ENCODE measurements around the gene ITGB8.

ITGB8 gene

GRCh38 chr7:20438248-20438647 lies 107.5 kb downstream of the ITGB8 start:
- DNase-seq, result peak; percentile 42

DNA sequence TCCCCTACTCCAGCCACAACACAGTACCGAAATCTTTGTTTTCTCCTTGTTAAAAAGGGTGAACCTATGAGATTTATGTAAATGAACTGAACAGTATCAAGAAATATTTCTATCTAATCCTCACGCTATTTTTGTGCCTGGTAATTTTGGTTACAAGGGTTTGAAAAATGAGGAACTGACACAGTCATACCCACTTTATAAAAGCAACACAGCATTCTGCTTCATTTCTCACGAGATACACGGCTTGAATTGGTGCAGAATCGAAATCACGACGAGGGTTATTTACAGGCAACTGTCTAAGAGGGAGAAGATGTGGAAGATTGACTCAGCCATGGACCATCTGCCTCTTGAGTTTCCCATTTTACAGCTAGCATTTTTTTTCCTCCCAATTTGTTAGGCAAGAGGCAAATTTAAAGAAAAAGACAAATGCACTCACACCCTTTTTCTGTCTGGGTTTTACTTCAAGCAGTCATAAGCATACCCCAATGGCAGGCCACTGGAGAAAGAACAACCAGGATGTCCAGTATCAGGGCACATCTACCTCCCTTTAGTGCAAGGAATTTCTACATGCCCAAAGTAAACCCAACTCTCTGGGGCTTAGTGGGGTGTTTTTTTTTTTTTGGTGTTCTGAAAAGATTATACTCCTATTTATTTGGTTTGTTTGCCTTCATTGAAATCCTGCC lies 108.1 kb downstream of the ITGB8 start:
- DNase-seq, result no peak

DNA sequence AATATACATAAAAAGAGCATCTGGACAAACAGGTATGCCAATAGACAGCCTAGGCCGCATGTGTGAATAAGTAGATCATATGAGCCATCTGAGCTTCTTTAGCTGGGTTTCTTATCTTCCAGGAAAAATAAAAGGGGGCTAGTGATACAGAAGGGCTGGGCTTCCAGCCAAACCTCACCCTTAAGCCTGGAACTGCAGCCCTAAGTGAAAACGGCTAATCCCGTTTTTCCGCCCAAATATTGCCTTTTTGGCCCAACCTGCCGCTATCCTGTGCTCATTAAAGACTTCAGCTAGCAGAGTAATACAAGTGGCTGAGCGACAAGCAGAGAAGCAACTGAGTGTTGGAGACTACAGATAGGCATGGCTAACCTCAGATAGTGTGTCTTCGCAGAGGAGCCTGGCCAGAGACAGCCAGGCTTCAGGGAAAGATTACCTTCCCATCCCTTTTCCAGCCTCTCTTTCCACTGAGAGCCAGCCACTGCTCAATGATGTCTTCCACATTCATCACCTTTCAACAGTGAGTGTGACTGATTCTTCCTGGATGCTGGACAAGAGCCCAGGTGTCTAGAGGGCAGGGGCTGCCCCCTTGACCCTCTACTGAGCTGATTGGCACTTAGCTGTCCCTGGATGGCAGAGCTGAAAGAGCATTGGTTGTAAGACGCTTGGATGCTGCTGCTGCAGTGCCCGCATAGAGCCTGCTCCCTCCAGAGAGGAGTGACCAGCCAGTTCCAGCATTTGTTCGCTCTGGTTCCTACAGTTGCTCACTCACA lies 108.9 kb downstream of the ITGB8 start:
- DNase-seq, result no peak

- DNase-seq, result peak; percentile 22
These were observed 109.9 kb downstream of the ITGB8 start for GRCh38 chr7:20440472-20441105.

DNA sequence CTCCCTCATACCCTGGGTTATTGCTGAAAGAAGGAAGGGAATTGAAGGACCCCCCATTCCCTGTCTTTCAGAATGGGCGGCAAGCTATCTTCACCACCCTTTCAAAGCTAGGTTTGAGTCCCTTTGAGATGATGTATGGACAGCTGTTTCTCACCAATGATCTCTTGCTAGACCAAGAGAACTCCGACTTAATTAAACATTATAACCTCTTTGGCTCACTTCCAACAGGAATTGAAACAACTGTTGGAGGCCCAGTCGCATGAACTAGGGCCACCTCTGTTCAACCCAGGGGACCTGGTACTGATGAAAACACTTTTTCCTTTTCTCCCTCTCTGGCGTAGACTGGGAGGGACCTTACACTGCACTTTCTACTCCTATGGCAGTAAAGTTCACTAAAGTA lies 110.6 kb downstream of the ITGB8 start:
- DNase-seq, result peak; percentile 38

GRCh38 chr7:20441991-20442441 lies 111.3 kb downstream of the ITGB8 start:
- DNase-seq, result no peak

GRCh38 chr7:20442951-20443350 lies 112.3 kb downstream of the ITGB8 start:
- DNase-seq, result no peak

DNA sequence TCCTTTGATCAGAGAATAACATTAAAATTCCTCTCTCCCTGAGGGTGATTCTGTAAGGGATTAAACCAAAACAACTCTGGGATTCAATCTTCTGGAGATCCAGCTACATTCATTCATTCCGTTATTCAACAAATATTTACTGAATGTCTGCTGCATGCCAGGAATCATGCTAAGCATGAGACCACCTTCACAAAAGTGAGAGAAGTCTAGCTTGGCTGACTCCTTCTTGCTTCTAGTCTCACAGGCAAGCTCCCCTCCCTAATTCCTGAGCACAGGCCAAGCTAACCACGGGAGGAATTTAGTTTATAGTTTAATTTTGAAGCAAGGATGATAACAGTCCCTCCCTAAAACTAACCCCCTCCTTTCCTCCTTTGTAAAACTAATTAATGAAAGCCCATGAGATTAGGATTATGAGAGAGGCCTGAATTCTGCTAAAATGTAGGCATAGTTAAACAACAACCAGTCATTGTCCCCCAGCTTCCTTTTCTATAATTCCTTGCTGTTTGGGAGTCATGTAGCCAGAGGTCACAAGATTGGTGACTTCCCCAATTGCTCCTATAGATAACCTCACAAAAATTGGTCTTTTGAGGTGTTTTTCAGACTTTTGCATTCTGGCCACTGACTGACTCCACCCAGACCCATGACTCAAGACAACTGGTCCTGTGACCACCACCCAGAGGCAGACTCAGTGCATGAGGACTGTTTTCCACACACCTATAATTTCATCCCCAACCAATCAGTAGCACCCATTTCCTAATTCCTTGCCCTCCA lies 113.5 kb downstream of the ITGB8 start:
- no peak for DNase-seq

DNA sequence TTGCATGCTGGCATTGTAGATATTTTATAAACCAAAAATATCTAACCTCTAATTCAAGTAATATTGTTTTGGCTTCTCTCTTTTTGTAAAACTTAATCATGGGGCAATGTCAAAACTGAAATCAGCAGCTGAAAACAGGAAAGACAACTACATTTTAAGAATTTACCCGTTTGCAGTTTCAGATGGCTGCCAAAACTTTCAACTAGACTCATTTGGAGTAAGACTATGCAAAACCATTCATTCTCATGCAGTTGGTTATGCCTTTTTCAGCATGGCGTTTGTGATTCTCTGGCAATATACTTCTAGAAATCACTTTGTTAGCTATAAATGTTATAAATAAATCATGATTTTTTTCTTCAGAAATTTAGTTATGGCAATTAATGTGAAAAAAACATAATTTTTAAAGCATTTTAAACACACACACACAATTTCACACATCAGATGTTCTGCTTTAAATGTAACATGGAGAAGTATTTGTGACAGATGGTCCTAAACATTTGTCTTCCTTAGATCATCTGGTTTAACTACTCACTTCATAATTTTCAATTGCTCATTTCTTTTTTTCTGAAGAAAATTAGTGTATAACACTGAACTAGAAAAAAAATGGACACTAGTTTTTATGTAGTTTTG lies 116.4 kb downstream of the ITGB8 start:
- no peak for DNase-seq

- no peak for DNase-seq
These were observed 118.5 kb downstream of the ITGB8 start for GRCh38 chr7:20449176-20449575.

DNA sequence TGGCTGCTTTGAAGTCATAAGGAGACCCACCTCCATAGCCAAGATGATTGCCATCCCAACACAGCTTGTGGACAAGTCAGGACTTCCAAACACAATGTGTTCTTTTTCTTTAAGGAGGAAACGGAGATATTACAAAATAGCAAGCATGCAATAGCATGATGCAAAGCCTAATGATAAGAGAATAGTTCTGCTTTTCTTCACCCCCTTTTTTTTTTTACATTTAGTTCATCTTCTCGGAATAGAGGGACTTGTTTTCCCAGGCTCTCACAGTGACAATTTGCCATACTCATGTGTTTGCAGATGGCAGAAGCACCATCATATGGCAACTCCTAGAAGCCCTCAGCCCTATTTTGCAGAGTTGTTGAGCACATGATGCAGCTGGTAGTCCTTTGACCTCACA lies 119.8 kb downstream of the ITGB8 start:
- DNase-seq, result no peak

DNA sequence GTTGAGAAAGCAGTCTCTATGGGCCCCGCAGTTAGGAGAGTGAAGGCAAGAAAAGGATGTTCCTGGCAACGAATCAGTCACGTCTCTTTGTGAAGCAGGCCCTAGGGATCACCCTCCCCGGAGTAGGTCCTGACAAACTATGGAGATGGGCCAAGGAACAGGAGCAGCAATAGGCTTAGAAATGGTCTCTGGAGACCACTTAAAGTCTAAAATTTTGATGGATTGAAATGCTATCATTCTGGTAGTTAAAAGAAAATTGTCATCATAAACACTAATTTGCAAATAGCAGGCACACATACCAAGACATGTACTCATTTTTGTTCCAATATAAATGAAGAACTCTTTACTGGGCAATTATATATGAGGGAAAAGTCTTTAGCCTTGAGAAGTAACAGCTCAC lies 123.5 kb downstream of the ITGB8 start:
- DNase-seq, result peak; percentile 20

DNA sequence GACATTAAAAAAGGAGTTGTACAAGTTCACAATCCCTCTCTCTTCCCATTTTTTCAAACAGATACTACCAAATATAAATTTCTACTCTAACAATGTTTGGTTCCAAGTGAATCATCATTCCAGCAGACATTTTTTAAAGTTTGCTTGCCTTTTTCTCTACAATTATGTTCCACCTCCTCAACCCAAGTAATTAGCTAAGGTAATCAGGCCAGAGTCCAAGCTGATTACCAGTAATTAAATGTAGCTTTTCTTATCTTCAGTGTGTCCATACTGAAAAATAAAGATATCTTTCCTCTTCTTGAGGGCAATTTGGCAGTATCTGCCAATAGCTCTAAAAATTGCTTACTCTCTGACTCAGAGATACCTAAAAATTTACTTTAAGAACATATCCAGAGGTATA lies 126.0 kb downstream of the ITGB8 start:
- no peak for DNase-seq

GRCh38 chr7:20458521-20458920 lies 127.8 kb downstream of the ITGB8 start:
- DNase-seq, result no peak

DNA sequence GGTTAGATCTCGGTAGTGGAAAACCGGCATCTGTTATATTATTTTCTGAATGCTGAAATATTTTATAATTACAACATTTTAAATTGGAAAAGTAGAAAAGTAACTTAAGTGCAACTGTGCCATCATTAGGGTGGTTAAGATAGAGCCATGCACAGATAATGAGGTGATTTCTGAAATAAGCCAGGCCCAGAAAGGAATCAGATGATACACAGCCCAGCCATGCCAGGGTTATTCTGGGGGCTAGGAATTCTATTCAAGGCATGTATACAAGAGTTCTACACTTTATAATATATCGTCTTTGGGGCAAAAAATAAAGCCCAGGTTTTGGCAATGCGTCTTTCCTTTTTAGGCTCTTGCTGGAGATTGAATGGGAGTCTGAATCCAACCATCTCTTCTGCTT lies 128.7 kb downstream of the ITGB8 start:
- DNase-seq, result no peak

GRCh38 chr7:20464891-20465290 lies 134.2 kb downstream of the ITGB8 start:
- no peak for DNase-seq
